NCI-H1092 treated with DMSO at 0.1 percent for 48 hours (cell line): Measurements from ENCODE around the gene ATXN3L.

Experiments used
- DNase-seq: peaks from one replicate; lab custom pipeline; 2025; lab: John Stamatoyannopoulos, UW

Gene ATXN3L

DNA sequence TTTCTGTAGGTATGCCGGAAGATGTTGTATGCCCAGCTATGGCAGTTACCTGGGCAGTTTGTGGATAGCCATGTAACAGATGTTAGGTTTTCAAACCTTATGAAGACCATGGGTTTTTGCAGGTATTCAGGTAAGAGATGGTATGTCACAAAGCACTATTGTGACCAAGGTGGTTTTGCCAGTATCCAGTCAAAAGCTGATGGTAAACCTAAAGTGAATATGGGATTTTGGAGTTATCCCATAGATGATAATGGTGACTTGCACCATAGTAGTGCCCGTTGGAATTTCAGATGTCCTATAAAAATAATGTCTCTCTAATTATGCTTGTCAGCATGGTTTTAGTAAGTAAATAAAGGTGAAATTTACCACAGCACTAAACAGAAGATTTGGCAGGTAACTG, at the start of gene ATXN3L:
Gene ATXN3L (minus strand): TSS at position 101 of the 400 bp plus-strand sequence. CDS start 119 bp downstream, outside the sequence.
- DNase-seq, result no peak

DNA sequence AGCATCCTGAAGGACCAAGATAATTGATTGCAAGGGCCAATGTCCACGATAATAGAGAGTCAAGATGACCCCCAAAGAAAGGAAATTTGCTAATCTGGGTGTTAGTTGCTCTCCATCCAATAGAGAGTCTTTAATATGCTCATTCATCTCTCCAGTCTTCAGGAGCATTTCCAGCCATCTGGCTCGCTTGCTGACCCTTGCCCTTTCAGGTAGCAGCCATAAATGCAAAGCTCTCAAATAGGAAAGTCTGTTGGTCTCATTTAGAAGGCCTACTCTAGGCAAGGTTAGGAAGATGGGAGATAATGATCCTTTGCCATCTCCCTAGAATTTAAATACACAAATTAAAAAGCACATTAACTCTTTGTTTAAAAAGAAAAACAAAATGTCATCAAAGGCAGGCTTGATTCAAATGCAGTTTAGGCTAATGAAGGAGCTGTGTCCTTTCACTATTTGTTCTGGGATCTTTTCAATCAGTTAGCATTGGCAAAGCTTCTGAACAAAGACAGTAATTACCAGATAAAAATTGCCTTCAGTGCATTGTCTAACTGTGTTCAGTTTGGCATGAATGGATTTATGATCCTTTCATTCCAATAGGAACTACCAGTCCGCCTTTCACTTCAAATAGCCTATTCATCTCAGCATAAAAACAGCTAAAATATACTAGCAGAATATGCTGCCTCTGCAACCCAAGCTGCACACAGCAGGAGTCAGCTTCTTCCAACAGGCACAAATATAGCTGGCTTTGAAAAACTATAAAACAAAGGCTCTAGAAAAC, 49.6 kb upstream of the ATXN3L start:
- DNase-seq, result peak; percentile 76

DNA sequence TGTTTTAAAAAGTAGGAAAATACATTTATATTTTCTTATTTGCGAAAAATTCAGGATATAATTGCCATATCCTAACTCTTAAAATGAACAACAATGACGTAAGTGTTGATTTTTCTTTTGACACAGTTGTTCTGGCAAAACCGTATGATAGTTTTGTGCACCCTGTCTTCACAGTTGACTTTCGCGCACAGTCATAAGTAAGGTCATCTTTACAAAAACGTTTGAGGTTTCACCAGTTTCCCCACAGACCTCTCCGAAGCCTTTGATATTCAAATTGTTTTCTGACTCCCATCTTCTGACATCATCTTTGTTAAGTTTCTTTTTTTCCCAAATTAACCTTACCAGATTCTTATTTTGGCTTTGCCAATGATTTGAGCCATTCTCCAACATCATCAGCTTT, 48.1 kb upstream of the ATXN3L start:
- DNase-seq, result no peak

DNA sequence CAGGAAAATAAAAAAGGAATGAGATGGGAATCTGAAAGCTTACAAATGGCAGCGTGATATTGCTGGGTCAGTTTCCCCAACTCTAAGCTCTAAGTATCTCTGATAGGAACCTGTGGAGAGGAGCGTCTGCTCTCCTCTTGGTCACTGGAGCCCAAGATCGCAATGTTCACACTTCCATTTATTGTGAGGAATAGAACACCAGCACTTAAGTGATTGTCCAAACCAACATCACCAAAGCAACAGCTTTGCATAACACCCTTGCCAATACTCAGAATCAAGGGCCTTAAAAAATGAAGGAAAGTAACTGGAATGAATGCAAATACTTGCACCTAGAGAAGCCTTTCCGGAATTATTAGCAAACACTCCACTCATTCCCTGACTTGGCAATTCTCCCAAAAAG, 46.8 kb upstream of the ATXN3L start:
- DNase-seq, result no peak

DNA sequence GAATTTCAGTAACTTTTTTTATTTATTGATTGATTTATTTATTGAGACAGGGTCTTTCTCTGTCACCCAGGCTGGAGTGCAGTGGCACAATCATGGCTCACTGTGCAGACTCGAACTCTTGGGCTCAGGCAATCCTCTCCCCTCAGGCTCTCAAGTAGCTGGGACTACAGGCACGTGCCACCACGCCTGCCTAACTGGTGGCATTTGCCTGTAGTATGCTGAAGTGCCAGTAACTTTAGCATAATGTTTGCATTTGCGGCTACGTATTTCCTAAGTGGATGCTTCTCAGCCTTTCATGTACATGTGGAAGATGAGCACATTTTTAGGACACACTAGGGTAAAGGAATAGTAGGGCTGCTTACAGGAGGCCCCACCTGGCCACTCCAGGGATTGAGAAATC, 45.3 kb upstream of the ATXN3L start:
- no peak for DNase-seq

DNA sequence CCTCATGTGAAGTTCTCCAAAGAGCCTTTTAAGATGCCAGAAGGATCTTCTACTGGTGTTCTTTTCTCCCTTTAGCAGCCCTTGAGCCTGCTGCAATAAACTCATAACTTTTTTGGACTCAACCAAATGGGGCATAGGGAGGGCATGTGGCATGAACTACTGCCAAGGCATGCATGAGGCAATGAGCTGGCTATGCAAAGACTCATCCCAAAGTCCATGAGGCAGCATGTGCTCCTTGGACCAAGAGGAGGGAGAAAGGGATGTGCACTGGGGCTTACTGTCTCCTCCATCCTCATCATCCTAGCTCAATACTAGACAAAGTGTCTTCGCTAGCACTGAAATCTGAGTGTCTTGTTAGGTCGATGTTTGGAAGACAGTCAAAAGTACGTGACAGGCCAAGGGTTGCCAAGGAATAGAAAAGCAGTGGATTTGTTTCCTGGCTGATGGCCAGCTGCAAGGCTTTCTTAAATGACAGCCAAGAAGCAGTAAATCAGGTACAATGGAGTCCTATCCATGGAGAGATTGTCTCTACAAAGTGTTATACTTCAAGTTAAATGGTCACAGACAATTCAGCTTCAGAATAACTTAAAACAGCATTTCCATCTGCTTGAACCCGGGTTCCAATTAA, 44.5 kb upstream of the ATXN3L start:
- DNase-seq, result peak; percentile 45

DNA sequence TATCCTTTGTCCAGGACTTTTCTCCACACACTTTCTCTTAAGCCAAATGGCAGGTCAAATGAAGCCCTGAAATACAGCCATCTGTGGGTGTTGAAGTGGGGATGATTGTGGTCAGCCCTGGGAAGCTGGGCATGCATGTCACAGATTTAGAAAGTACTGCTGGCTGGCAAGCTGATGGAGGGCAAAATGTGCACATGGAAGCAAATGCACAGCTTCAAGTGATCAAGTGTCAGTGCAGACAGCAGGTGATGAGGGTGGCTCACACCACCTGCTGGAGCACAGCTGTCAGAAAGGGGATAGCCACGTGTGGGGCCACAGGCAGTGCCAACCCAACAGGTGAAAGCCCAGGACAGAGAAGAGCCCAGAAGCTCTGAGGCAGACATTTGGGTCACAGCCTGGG, 40.3 kb upstream of the ATXN3L start:
- DNase-seq, result peak; percentile 58

DNA sequence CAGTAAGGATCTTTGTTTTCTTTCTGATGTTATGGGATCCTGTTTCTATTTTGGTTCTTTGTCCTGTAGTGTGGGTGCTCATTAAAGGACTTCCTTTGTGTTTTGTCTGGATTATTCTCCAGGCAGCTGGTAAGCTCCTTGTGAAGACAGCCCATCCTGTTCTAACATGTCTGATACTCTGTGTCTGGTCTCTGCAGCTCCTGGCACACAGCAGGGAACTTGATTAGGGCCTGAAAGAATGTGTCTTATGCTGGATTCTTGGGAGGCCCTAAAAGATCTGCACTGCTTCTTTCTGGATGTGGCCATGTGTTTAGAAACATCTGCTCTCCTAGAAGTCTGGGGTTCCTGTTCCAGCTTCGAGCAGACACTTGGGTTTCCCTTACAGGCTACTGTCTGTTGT, 38.1 kb upstream of the ATXN3L start:
- DNase-seq, result no peak

DNA sequence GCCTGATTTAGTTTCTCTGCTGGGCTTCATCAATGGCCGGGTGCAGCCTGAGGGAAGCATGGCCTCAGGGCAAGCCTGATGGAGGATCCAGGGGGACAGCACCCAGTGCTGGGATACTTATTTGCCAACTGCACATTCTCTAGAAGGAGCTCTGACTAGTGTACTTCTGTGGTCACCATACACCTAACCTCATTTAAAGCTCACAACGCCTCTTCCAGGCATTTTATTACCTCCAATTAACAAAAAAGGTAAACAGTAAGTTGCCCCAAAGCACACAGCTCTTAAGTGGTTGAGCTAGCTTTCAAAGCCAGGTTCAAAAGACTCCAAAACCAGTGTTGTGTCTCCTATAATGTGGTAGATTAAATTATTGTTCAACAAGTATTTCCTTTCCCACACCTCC, 26.8 kb upstream of the ATXN3L start:
- peak; percentile 31 for DNase-seq

DNA sequence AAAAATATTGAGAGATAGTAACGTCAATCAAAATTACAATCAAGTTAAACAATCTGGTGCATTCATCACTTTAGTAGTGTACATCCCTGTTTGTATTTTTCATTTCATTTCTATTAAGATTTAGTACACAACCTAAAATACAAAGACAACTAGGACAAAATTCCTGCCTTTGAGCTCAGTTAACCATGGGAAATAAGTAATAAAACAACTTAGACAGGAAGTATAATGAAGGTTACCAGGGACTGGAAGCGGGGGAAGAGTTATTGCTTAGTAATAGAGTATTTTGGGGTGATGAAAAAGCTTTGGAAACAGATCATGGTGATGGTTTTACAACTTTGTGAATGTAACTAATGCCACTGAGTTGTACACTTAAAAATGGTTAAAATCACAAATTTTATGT, 25.6 kb upstream of the ATXN3L start:
- no peak for DNase-seq

DNA sequence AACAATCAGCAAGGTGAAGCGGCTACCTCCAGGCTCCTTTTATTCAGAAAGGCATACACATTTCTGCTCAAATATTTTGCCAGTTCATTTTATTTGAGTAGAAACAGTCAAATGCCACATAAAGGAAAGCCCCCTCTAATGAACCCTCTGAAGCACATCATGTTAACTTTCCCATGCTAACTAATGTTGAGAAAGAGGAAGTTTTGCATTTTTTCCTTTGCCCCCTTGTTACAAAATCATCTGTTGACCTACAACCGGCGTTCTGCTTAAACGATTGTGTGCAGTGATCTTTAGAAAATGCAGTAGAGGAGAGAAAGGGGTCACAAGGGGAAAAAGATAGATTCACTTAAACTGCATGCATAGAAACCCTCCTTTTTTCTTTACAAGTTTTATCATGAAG, 25.2 kb upstream of the ATXN3L start:
- no peak for DNase-seq

DNA sequence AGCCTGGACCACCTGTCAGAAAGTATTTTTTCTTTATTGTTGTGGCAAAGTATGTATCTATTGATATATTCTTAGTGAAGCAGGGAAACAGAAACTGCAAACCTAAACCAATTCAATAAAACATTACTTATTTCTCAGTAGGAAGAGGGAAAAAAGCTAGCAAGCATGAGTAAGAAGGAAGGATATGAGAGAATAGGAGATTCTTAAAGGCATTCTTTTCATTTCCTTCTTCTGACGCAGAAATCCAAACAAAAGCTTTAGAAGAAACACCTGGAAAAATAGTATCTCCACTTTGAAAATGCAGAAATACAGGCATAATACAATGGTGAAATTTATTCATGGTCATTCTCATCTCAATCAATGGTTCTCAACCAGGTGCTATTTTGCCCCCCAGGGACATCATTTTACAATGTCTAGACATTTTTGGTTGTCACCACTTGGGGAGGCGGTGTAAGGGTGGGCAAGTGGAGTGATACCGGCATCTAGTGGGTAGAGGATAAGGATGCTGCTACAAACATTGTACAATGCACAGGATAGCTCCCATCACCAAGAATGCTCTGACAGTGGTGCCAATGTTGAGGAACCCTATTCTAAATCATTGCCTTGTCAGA, 21.7 kb upstream of the ATXN3L start:
- no peak for DNase-seq

DNA sequence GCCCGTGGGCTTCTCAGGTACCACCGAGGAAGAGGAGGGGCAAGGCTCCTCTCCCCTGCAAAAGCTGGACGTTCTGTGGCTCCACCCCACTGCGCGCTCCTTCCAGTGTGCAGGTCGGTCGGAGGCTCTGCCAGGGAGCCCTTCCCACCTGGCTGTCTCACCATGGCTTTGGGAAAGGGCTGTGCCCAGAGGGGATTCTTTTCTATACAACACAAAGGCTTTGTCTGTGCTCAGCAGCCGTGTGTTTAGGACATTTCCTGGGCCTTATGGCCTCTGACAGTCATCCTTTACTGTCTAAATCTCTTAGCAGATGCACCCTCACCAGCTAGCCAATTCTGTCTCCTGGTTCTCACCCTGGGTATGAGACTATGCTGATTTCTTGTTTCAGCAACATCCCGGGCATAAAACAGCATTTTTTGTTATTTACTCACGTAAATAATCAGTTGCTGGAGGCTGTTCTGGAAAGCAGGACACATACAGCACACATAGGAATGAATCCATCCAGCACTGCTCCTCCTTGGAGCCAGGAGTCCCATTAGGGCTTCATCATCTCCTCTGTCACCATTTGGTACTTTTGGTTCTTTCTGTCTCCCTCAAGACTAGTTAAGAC, 20.4 kb upstream of the ATXN3L start:
- DNase-seq, result no peak

DNA sequence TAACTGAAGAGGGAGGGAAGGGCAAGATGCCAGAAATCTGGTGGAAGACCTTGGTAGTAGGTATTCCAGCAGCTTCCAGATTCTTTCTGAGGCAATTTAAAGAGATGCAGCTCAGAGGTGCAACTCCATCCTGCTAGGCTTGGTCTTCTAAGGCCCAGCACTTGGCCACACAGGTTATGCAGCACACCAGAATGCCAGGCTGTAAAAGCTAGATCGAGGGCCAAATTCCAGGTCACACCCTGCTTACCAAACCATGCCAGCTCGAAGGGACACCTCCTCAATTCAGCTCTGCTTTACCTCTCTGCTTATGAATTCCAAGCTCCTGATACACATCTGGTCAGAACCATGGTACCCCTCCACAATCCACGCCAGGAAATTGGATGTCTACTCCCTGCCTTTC, 19.8 kb upstream of the ATXN3L start:
- DNase-seq, result no peak

DNA sequence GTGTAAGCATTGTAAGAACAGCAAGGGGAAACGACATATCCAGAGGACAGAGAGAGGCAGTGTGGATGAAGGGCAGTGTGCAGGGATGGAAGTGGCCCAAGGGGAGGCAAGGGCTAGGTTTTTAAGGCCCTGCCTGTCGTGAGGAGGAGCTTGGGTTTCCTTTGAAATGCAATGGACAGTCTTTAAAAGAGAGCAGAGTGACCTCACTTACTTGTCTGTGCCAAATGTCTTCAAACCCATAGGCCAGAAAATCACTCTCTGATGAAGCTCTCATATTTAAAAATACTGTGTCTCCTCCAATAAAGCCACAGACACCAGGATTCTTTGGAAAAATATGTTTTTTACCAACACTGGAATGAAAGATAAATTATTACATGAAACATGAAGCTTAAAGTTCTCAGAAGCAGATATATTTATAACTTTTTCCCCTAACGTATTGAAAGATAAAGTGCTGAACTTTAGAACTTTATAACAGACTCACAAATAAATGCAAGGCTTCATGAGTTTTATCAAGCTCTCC, 19.2 kb upstream of the ATXN3L start:
- no peak for DNase-seq

DNA sequence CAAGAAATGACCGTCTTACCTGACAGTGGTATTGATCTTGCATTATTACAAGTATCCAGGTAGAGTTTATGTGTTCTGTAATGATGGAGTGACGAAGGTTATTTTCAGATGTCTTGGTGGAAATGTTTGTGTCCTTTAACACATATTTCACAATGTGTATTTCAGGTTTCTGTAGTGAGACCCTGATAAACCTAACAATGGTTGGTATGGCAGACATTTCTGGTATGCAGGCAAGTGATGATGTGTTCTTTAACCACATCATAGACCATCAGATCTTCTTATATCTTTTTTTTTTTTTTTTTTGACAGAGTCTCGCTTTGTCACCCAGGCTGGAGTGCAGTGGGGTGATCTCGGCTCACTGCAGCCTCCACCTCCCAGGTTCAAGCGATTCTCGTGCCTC, 14.6 kb upstream of the ATXN3L start:
- no peak for DNase-seq

DNA sequence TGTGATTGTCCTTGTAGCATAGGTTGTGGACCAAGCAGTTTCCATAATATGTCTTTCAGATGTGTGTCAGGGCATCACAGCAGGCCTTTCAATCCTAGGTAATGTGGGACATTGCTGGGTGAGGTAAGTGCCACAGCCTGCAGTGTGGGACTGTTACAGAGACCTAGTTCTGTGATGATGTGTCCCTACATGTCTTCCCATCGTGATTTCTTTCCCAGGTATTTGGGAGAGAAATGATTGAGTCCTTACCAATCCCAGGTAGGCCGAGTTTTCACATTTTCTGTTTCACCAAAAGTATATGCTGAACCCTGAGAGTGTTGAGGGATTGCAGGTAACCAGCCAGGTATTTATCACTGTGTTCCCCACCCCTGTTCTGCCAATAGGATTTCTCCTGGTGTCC, 10.6 kb upstream of the ATXN3L start:
- no peak for DNase-seq

DNA sequence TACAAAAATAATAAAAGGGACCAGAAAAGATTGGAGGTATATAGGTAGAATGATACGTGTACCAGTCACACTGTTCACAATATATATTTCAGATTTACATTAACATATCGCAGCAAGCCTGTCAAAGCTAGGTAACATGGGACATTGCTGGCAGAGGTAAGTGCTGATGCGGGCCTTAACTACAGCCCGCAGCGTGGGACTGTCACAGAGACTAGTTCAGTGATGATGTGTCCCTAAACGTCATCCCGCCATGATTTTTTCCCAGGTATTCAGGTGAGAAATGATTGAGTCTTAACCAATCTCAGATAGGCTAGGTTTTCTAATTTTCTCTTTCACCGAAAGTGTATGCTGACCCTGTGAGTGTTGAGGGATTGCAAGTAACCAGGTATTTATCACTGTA, 7.8 kb upstream of the ATXN3L start:
- DNase-seq, result no peak

DNA sequence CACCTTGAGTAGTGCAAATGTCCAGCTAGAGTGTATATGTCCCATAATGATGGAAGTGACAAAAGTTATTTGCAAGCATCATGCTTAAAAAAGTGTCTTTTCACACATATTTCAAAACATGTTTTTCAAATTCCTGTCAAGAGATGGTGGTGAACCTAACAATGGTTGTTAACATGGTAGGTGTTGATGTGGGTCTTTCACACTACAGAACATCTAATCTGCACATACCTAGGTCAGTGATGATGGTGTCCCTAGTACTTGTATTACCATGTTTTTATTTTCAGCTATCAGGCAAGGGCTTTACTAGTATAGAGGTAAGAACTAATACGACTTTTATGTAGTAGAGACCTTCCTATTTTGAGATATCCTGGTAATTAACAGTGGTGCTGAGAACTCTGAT, 3.4 kb upstream of the ATXN3L start:
- no peak for DNase-seq

DNA sequence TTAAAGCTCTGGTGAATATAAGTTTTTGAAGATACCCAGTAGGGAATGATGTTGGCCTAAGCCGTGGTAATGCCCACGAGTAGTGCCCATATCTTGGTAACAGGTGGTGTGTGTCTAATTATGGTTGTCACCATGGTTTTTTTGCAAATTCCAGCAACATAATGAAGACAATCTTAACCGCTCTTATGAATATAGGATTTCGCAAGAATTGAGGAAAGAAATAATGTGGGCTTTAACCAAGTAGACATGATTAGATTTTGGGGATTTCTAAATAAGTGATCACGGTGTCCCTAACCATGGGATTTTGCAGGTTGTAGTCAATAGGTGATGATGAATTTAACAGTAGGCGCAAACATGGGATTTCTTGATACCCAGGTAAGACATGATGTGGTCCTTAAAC, 2.5 kb downstream of the ATXN3L start:
- DNase-seq, result no peak

DNA sequence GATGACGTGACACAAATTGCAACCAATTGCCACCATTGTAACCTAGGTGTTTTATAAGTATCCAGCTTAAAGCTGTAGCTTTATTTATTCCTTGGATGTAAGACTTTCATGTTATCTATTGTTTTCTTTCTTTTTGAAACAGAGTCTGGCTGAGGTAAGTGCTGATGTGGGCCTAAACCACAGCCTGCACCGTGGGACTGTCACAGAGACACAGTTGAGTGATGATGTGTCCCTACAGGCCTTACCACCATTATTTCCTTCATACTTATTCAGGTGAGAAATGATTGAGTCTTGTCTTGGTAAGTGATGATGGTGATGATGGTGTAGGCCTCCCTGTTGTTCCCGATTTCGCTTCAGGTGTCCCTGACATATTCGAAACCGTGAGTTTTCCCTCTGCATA, 8.3 kb downstream of the ATXN3L start:
- DNase-seq, result no peak

DNA sequence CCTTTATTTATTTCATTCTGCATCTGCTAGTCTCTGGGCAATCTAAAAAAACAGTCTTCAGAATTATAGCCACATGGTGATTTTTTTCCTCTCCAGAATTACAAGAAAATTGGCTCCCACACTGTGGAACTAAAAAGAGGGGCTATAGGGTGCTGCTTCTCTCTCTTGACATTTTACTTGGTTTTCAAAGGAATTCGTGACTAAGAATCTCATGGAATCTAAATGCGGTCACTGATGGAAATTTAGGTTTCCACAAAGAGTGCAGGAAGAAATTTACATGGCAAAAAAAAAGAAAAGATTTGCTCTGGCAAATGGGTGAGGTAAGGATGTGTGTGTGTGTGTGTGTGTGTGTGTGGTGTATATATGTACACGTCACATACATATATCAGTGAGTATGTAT, 10.2 kb downstream of the ATXN3L start:
- no peak for DNase-seq

DNA sequence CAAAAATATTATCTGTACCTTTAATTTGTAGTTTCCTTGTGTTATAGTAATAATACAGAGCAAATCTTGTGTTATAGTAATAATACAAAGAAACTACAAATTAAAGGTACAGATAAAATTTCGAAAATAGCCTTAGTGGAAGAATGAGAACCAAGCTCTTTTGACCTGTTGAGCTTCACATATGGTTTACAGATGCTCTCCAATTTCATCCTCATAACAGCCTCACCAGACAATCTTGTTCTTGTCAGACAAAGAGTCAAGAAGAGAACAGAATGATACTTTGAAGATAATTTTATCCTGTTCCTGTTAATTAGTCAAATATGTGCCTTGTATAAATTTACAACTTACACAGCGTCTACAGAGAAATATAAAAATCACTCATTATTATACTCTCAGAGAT, 12.8 kb downstream of the ATXN3L start:
- DNase-seq, result no peak
